GM18867 (cell line): ENCODE measurements around the gene CRYM.
"Not testable (repeated sequence)": the region's sequence is repeated elsewhere in the genome, so short reads cannot be mapped to it uniquely, and the experiment has no call there.

Experiments
- ATAC-seq: cut with Tn5 transposase; IDR thresholded peaks from one replicate; pipeline ENCODE4 v1.9.1; 2021; ENCODE audit warnings: mild to moderate bottlenecking, moderate library complexity; ENCODE audit not compliant: unreplicated experiment

Gene CRYM

GRCh38 chr16:21277927-21278706, at the start of gene CRYM:
CRYM (minus strand) TSS chr16:21278290; CDS start chr16:21278251, 39 bp downstream.
- ATAC-seq = peak; percentile 63

- ATAC-seq = no peak
Observed at GRCh38 chr16:21327046-21327445, 49.0 kb upstream of the CRYM start.

GRCh38 chr16:21326459-21326858, 48.4 kb upstream of the CRYM start:
- no peak for ATAC-seq

DNA sequence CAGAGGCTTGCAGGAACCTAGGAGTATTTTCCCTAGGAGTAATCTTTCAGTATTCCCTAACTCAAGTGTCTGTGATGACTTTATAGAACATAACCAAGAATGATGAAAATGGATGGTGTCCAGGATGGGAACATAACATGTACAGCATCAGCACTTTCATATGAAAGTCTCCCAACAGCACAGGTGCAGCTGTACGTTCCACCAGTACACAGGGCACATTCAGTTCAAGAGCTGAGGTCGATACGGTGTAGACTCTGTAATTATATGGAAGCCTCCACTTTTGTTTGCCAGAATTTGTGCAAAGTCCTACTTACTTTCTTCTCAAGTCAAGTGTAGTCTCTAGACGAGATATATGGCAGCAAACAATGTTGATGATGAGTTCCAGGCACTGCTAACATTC, 46.2 kb upstream of the CRYM start:
- no peak for ATAC-seq

- ATAC-seq = not testable (repeated sequence)
Observed at GRCh38 chr16:21322251-21322650, 44.2 kb upstream of the CRYM start.

- no peak for ATAC-seq
Observed at GRCh38 chr16:21321736-21322135, 43.6 kb upstream of the CRYM start.

DNA sequence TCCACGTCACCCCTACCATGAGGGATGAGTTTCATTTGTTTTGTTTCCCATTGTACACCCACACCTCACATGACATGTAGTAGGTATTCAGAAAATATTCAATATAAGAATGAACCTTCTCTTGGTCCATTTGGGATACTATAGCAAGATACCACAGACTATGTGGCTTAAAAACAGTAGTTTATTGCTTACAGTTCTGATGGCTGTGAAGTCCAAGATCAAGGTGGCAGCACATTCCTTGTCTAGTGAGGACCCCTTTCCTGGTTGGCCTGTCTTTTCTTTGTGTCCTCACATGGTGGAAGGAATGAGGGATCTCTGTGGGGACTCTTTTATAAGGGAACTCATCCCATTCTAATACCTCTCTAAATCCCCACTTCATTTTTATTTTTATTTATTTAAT, 36.2 kb upstream of the CRYM start:
- ATAC-seq = no peak

DNA sequence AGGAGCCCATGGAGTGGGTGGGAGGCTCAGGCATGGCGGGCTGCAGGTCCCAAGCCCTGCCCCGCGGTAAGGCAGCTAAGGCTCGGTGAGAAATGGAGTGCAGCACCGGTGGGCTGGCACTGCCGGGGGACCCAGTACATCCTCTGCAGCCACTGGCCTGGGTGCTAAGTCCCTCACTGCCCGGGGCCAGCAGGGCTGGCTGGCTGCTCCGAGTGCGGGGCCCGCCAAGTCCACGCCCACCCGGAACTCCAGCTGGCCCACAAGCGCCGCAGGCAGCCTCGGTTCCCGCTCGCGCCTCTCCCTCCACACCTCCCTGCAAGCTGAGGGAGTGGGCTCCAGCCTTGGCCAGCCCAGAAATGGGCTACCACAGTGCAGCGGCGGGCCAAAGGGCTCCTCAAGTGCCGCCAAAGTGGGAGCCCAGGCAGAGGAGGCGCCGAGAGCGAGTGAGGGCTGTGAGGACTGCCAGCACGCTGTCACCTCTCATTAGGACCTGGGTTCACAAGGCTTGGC, 34.8 kb upstream of the CRYM start:
- not testable (repeated sequence) for ATAC-seq

DNA sequence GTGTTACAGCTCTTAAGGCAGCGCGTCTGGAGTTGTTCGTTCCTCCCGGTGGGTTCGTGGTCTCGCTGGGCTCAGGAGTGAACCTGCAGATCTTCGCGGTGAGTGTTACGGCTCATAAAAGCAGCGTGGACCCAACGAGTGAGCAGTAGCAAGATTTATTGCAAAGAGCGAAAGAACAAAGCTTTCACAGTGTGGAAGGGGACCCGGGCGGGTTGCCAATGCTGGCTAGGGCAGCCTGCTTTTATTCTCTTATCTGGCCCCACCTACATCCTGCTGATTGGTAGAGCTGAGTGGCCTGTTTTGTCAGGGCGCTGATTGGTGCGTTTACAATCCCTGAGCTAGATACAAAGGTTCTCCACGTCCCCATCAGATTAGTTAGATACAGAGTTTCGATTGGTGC, 34.0 kb upstream of the CRYM start:
- ATAC-seq = not testable (repeated sequence)

DNA sequence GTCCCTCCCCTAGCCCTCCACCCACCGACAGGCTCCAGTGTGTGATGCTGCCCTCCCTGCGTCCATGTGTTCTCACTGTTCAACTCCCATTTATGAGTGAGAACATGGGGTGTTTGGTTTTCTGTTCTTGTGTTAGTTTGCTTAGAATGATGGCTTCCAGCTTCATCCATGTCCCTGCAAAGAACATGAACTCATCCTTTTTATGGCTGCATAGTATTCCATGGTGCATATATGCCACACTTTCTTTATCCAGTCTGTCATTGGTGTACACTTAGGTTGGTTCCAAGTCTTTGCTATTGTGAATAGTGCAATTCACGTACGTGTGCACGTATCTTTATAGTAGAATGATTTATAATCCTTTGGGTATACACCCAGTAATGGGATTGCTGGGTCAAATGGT, 28.6 kb upstream of the CRYM start:
- not testable (repeated sequence) for ATAC-seq

DNA sequence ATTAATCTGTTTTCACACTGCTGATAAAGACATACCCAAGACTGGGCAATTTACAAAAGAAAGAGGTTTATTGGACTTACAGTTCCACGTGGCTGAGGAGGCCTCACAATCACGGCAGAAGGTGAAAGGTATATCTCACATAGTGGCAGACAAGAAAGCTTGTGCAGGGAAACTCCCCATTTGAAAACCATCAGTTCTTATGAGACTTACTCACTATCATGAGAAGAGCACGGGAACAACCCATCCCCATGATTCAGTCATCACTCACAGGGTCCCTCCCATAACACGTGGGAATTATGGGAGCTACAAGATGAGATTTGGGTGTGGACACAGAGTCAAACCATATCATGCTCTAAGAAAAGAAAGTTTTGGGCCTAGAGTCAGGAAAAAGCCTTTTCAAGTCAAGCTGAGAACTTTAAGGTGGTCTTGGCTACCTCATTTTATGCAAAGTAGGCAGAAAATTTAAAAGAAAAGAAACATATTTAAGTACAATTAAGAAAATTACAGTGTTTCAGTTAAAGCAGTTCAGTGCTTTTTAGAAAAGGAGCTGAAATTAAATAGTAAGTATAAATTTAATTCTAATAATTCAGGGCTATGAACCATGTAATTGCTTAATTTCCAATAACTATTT, 24.9 kb upstream of the CRYM start:
- no peak for ATAC-seq

DNA sequence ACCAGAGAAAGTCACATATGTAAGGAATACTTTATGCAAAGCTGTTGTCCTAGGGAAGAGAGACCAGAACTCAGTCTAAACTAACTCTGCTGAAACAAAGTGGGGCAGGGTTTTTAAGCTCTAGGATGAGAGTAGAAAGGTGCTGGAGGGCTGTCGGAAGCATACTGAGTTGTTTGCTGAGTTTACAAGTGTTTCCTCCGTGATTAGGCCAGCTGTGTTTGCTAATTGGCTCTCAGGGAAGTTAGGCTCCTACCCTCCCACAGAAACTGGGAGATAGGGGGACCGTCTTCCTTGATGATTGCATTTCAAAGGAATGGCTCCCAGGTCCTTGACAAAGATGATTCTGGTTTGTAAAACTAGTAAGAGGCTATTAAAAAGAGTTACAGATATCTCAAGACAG, 24.4 kb upstream of the CRYM start:
- ATAC-seq = no peak

DNA sequence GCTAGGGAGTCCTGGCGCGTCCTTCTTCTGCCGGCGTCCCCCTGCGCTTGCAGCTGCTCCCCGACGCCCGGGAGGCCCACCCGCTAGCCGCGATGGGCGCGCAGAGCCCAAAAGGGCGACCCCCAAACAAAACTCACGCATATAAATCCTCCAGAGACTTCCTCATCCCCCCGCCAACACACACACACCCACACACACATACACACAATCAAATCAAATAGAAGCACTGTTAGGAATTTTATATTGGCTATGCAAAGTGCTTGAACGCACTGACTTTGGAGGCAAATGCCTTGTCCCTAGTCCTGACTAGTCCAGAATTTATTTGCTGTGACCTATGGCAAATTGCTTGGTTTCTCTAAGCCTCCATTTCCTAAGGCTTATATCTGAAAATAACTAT, 23.8 kb upstream of the CRYM start:
- no peak for ATAC-seq

GRCh38 chr16:21301168-21301894, 23.2 kb upstream of the CRYM start:
- peak; percentile 64 for ATAC-seq

- peak; percentile 45 for ATAC-seq
Observed at GRCh38 chr16:21300309-21301167, 22.4 kb upstream of the CRYM start.

GRCh38 chr16:21289789-21290188, 11.7 kb upstream of the CRYM start:
- ATAC-seq = not testable (repeated sequence)

- ATAC-seq = no peak
Observed at GRCh38 chr16:21285314-21285713, 7.2 kb upstream of the CRYM start.

GRCh38 chr16:21284414-21284813, 6.3 kb upstream of the CRYM start:
- no peak for ATAC-seq

GRCh38 chr16:21283521-21284289, 5.6 kb upstream of the CRYM start:
- ATAC-seq = no peak
